Measurements from ENCODE around the gene MFSD6L. TPM values are rescaled to one million over a fixed set of nuclear protein-coding genes. Genes with fewer than 3 reads are reported as not detected.

MFSD6L gene
- total RNA-seq, 1 donor from 2014 or later = under 0.01 TPM

- Histone ChIP-seq H3K4me3 (ENCODE audit: low read length in 3 of 3) (no peak overlapping the region), H3K27me3 (ENCODE audit: control insufficient read depth in 3 of 3, insufficient read depth in 3 of 3, low read length in 3 of 3) (peaks cover 0 to 17% (median 16%) of the 10 kb centered on the region in 3 donors), H3K4me1 (ENCODE audit: control insufficient read depth in 3 of 3, insufficient read depth in 3 of 3, low read length in 3 of 3) (no peaks in the 10 kb centered on the region), H3K9ac (ENCODE audit: low read depth in 1 of 3, low read length in 3 of 3) (no peak overlapping the region), H3K27ac (ENCODE audit: low read depth, low read length) (no peak overlapping the region), H3K9me3 (ENCODE audit: control insufficient read depth in 3 of 3, low read length in 3 of 3) (peaks cover 0 to 2% (median 0%) of the 10 kb centered on the region in 3 donors), H3K36me3 (ENCODE audit: control insufficient read depth in 3 of 3, insufficient read depth in 3 of 3, low read length in 3 of 3) (no peaks in the 10 kb centered on the region)
Observed at GRCh38 chr17:8793649-8794048, 5.5 kb downstream of the MFSD6L start.

GRCh38 chr17:8792646-8793045 is 6.5 kb downstream of the MFSD6L start:
- Histone ChIP-seq H3K4me1 (ENCODE audit: control insufficient read depth in 3 of 3, insufficient read depth in 3 of 3, low read length in 3 of 3) (no peaks in the 10 kb centered on the region), H3K36me3 (ENCODE audit: control insufficient read depth in 3 of 3, insufficient read depth in 3 of 3, low read length in 3 of 3) (no peaks in the 10 kb centered on the region), H3K9ac (ENCODE audit: low read depth in 1 of 3, low read length in 3 of 3) (no peak overlapping the region), H3K9me3 (ENCODE audit: control insufficient read depth in 3 of 3, low read length in 3 of 3) (peaks cover 0 to 2% (median 0%) of the 10 kb centered on the region in 3 donors), H3K4me3 (ENCODE audit: low read length in 3 of 3) (no peak overlapping the region), H3K27me3 (ENCODE audit: control insufficient read depth in 3 of 3, insufficient read depth in 3 of 3, low read length in 3 of 3) (peaks cover 0 to 7% (median 6%) of the 10 kb centered on the region in 3 donors), H3K27ac (ENCODE audit: low read depth, low read length) (no peak overlapping the region)

- Histone ChIP-seq H3K4me3 (ENCODE audit: low read length in 3 of 3) (no peak overlapping the region), H3K27ac (ENCODE audit: low read depth, low read length) (no peak overlapping the region), H3K27me3 (ENCODE audit: control insufficient read depth in 3 of 3, insufficient read depth in 3 of 3, low read length in 3 of 3) (peaks cover 0 to 3% (median 0%) of the 10 kb centered on the region in 3 donors), H3K9ac (ENCODE audit: low read depth in 1 of 3, low read length in 3 of 3) (no peak overlapping the region), H3K36me3 (ENCODE audit: control insufficient read depth in 3 of 3, insufficient read depth in 3 of 3, low read length in 3 of 3) (no peaks in the 10 kb centered on the region), H3K4me1 (ENCODE audit: control insufficient read depth in 3 of 3, insufficient read depth in 3 of 3, low read length in 3 of 3) (no peaks in the 10 kb centered on the region), H3K9me3 (ENCODE audit: control insufficient read depth in 3 of 3, low read length in 3 of 3) (peaks cover 0 to 2% (median 0%) of the 10 kb centered on the region in 3 donors)
Observed at GRCh38 chr17:8791910-8792270, 7.3 kb downstream of the MFSD6L start.

GRCh38 chr17:8791248-8791909 is 7.8 kb downstream of the MFSD6L start:
- Histone ChIP-seq H3K9me3 (ENCODE audit: control insufficient read depth in 3 of 3, low read length in 3 of 3) (peaks cover 0 to 2% (median 0%) of the 10 kb centered on the region in 3 donors), H3K27ac (ENCODE audit: low read depth, low read length) (no peak overlapping the region), H3K9ac (ENCODE audit: low read depth in 1 of 3, low read length in 3 of 3) (no peak overlapping the region), H3K4me3 (ENCODE audit: low read length in 3 of 3) (no peak overlapping the region), H3K36me3 (ENCODE audit: control insufficient read depth in 3 of 3, insufficient read depth in 3 of 3, low read length in 3 of 3) (no peaks in the 10 kb centered on the region), H3K4me1 (ENCODE audit: control insufficient read depth in 3 of 3, insufficient read depth in 3 of 3, low read length in 3 of 3) (no peaks in the 10 kb centered on the region), H3K27me3 (ENCODE audit: control insufficient read depth in 3 of 3, insufficient read depth in 3 of 3, low read length in 3 of 3) (peaks cover 0 to 3% (median 0%) of the 10 kb centered on the region in 3 donors)

- Histone ChIP-seq H3K4me1 (ENCODE audit: control insufficient read depth in 3 of 3, insufficient read depth in 3 of 3, low read length in 3 of 3) (peaks cover 0 to 4% (median 0%) of the 10 kb centered on the region in 3 donors), H3K9ac (ENCODE audit: low read depth in 1 of 3, low read length in 3 of 3) (no peak overlapping the region), H3K9me3 (ENCODE audit: control insufficient read depth in 3 of 3, low read length in 3 of 3) (peaks cover 0 to 2% (median 0%) of the 10 kb centered on the region in 3 donors), H3K27me3 (ENCODE audit: control insufficient read depth in 3 of 3, insufficient read depth in 3 of 3, low read length in 3 of 3) (no peaks in the 10 kb centered on the region), H3K4me3 (ENCODE audit: low read length in 3 of 3) (no peak overlapping the region), H3K27ac (ENCODE audit: low read depth, low read length) (no peak overlapping the region), H3K36me3 (ENCODE audit: control insufficient read depth in 3 of 3, insufficient read depth in 3 of 3, low read length in 3 of 3) (no peaks in the 10 kb centered on the region)
Observed at GRCh38 chr17:8789743-8790142, 9.4 kb downstream of the MFSD6L start.

GRCh38 chr17:8788998-8789397 is 10.2 kb downstream of the MFSD6L start:
- H3K4me1 ChIP-seq (ENCODE audit: control insufficient read depth in 3 of 3, insufficient read depth in 3 of 3, low read length in 3 of 3) = peaks cover 0 to 4% (median 0%) of the 10 kb centered on the region in 3 donors
- no peak overlapping the region for H3K4me3 ChIP-seq (ENCODE audit: low read length in 3 of 3)
- H3K27ac ChIP-seq (ENCODE audit: low read depth, low read length) = no peak overlapping the region
- H3K9ac ChIP-seq (ENCODE audit: low read depth in 1 of 3, low read length in 3 of 3) = no peak overlapping the region
- H3K36me3 ChIP-seq (ENCODE audit: control insufficient read depth in 3 of 3, insufficient read depth in 3 of 3, low read length in 3 of 3) = no peaks in the 10 kb centered on the region
- peaks cover 0 to 2% (median 0%) of the 10 kb centered on the region in 3 donors for H3K9me3 ChIP-seq (ENCODE audit: control insufficient read depth in 3 of 3, low read length in 3 of 3)
- no peaks in the 10 kb centered on the region for H3K27me3 ChIP-seq (ENCODE audit: control insufficient read depth in 3 of 3, insufficient read depth in 3 of 3, low read length in 3 of 3)

- peaks cover 0 to 2% (median 0%) of the 10 kb centered on the region in 3 donors for H3K9me3 ChIP-seq (ENCODE audit: control insufficient read depth in 3 of 3, low read length in 3 of 3)
- peak overlapping the region in 1 of 3 donors; percentile 5 for H3K4me3 ChIP-seq (ENCODE audit: low read length in 3 of 3)
- peaks cover 0 to 4% (median 0%) of the 10 kb centered on the region in 3 donors for H3K4me1 ChIP-seq (ENCODE audit: control insufficient read depth in 3 of 3, insufficient read depth in 3 of 3, low read length in 3 of 3)
- no peak overlapping the region for H3K9ac ChIP-seq (ENCODE audit: low read depth in 1 of 3, low read length in 3 of 3)
- H3K36me3 ChIP-seq (ENCODE audit: control insufficient read depth in 3 of 3, insufficient read depth in 3 of 3, low read length in 3 of 3) = no peaks in the 10 kb centered on the region
- no peak overlapping the region for H3K27ac ChIP-seq (ENCODE audit: low read depth, low read length)
- no peaks in the 10 kb centered on the region for H3K27me3 ChIP-seq (ENCODE audit: control insufficient read depth in 3 of 3, insufficient read depth in 3 of 3, low read length in 3 of 3)
Observed at GRCh38 chr17:8785547-8786413, 13.4 kb downstream of the MFSD6L start.

GRCh38 chr17:8782176-8782575 is 17.0 kb downstream of the MFSD6L start:
- H3K27ac ChIP-seq (ENCODE audit: low read depth, low read length) = no peak overlapping the region

GRCh38 chr17:8781776-8782175 is 17.4 kb downstream of the MFSD6L start:
- Histone ChIP-seq H3K4me3 (ENCODE audit: low read length in 3 of 3) (no peak overlapping the region), H3K9ac (ENCODE audit: low read depth in 1 of 3, low read length in 3 of 3) (no peak overlapping the region), H3K9me3 (ENCODE audit: control insufficient read depth in 3 of 3, low read length in 3 of 3) (peaks cover 0 to 2% (median 0%) of the 10 kb centered on the region in 3 donors), H3K36me3 (ENCODE audit: control insufficient read depth in 3 of 3, insufficient read depth in 3 of 3, low read length in 3 of 3) (no peaks in the 10 kb centered on the region), H3K27ac (ENCODE audit: low read depth, low read length) (no peak overlapping the region), H3K4me1 (ENCODE audit: control insufficient read depth in 3 of 3, insufficient read depth in 3 of 3, low read length in 3 of 3) (peaks cover 0 to 4% (median 0%) of the 10 kb centered on the region in 3 donors), H3K27me3 (ENCODE audit: control insufficient read depth in 3 of 3, insufficient read depth in 3 of 3, low read length in 3 of 3) (no peaks in the 10 kb centered on the region)

More at GRCh38 chr17:8782176-8782575, 17.0 kb downstream of the MFSD6L start:
- H3K9ac ChIP-seq (ENCODE audit: low read depth in 1 of 3, low read length in 3 of 3) = no peak overlapping the region
- no peaks in the 10 kb centered on the region for H3K36me3 ChIP-seq (ENCODE audit: control insufficient read depth in 3 of 3, insufficient read depth in 3 of 3, low read length in 3 of 3)
- peaks cover 0 to 2% (median 0%) of the 10 kb centered on the region in 3 donors for H3K9me3 ChIP-seq (ENCODE audit: control insufficient read depth in 3 of 3, low read length in 3 of 3)
- H3K27me3 ChIP-seq (ENCODE audit: control insufficient read depth in 3 of 3, insufficient read depth in 3 of 3, low read length in 3 of 3) = no peaks in the 10 kb centered on the region
- H3K4me3 ChIP-seq (ENCODE audit: low read length in 3 of 3) = no peak overlapping the region
- peaks cover 0 to 4% (median 0%) of the 10 kb centered on the region in 3 donors for H3K4me1 ChIP-seq (ENCODE audit: control insufficient read depth in 3 of 3, insufficient read depth in 3 of 3, low read length in 3 of 3)

GRCh38 chr17:8776881-8777280 is 22.3 kb downstream of the MFSD6L start:
- Histone ChIP-seq H3K9me3 (ENCODE audit: control insufficient read depth in 3 of 3, low read length in 3 of 3) (peaks cover 0 to 2% (median 0%) of the 10 kb centered on the region in 3 donors), H3K27me3 (ENCODE audit: control insufficient read depth in 3 of 3, insufficient read depth in 3 of 3, low read length in 3 of 3) (no peaks in the 10 kb centered on the region), H3K4me3 (ENCODE audit: low read length in 3 of 3) (no peak overlapping the region), H3K9ac (ENCODE audit: low read depth in 1 of 3, low read length in 3 of 3) (no peak overlapping the region), H3K4me1 (ENCODE audit: control insufficient read depth in 3 of 3, insufficient read depth in 3 of 3, low read length in 3 of 3) (no peaks in the 10 kb centered on the region), H3K27ac (ENCODE audit: low read depth, low read length) (no peak overlapping the region), H3K36me3 (ENCODE audit: control insufficient read depth in 3 of 3, insufficient read depth in 3 of 3, low read length in 3 of 3) (no peaks in the 10 kb centered on the region)

Data from skeletal muscle tissue (tissue), 4 donors.